HG02938 (cell line): ENCODE results near the gene PRDX2.
"Not testable (repeated sequence)": the region's sequence is repeated elsewhere in the genome, so short reads cannot be mapped to it uniquely, and the experiment has no call there.

Source experiments
- ATAC-seq: cut with Tn5 transposase; IDR thresholded peaks from one replicate; pipeline ENCODE4 v1.9.1; 2021; ENCODE audit warnings: mild to moderate bottlenecking, moderate library complexity; ENCODE audit not compliant: unreplicated experiment

Gene PRDX2

DNA sequence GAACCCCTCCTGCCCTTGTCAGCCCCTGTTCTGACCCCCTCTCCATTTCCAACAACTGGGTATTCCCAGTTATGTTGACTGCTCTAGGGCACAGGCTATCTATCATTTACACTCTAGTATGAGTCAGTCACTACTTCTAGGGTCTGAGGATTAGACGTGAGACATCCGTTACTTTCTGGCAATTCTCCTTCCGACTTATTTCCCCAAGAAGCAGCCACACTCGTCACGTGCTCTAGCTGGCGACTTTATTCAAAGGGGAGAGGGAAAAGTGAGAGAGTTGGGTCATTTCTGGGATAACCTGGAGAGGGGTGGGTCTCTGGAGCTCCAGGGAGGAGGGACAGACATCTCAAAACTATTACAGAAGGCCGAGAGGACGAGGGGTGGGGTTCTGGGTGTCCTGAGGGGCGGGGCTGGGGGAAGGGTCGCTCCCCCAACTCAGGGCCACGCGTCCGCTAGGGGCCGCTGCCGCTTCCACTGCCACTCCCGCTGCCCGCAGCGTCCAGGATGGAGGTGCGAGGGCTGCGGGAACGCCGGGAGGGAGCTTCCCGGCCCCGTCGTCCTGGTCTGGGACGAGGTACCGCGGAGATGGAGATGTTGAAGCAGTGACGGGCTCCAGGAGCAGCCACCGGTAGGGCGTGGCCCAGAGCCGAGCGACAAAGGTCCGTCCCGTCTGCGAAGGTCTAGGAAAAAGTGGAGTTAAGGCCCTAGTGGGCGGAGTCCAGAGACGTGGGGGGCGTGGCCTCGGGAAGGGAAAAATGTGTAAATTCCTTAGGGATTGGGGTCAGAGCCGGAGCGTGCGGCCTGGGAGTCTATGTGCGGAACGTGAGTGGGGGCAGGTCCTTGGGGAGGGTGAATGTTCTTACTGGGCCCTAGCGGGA is 23.9 kb upstream of the PRDX2 start:
- ATAC-seq: no peak

DNA sequence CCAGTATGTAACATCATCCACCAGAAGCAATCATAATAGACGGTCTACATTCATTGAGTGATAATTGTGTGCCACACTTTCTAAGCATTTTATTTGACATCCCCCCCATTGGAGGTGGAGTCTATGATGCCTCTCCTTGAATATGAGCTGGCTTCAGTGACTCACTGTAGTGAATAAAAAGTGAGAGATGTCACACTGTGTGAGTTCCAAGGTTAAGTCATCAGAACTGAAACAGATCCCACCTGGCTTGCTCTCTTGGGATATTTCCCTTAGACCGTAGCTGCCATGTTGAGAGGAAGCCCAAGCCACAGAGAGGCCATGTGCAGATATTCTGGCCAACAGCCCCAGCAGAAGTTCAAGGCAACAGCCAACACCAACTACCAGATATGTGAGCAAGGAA is 20.2 kb upstream of the PRDX2 start:
- no peak for ATAC-seq

DNA sequence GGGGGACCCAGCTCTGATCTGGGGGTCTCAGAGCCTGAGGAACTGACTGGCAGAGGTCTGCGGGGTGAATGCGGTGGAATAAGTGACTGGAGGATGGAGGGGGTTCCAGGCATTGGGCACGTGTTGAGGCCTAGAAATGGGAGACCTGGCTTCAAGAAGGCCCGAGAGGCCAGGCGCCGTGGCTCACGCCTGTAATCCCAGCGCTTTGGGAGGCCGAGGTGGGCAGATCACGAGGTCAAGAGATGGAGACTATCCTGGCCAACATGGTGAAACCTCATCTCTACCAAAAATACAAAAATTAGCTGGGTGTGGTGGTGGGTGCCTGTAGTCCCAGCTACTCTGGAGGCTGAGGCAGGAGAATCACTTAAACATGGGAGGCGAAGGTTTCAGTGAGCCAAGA is 16.2 kb upstream of the PRDX2 start:
- ATAC-seq: not testable (repeated sequence)

DNA sequence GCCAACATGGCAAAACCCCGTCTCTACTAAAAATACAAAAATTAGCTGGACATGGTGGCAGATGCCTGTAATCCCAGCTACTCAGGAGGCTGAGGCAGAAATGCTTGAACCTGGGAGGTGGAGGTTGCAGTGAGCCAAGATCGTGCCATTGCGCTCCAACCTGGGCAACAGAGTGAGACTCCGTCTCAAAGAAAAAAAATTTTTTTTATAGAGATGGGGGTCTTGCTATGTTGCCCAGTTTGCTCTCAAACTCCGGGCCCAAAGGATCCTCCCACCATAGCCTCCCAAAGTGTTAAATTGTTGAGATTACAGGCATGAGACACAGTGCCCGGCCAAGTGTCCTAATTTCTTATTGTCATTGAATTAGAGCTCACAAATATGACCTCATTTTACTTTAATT is 15.6 kb upstream of the PRDX2 start:
- ATAC-seq: not testable (repeated sequence)

DNA sequence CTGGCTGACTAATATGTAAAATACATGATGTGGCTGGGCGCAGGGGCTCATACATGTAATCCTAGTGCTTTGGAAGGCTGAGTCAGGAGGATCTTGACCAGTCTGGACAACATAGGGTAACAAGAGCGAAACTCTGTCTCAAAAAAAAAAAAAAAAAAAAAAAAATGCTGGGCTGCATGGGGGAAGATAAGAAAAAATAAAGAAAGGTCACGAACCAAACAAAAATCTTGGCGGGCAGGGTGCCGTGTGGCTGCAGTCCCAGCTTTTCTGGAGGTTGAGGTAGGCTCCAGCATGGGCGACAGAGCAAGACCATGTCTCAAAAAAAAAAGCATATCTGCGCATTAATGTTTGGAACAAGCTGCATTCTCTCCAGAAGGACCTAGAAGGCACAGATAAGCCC is 13.5 kb upstream of the PRDX2 start:
- no peak for ATAC-seq

DNA sequence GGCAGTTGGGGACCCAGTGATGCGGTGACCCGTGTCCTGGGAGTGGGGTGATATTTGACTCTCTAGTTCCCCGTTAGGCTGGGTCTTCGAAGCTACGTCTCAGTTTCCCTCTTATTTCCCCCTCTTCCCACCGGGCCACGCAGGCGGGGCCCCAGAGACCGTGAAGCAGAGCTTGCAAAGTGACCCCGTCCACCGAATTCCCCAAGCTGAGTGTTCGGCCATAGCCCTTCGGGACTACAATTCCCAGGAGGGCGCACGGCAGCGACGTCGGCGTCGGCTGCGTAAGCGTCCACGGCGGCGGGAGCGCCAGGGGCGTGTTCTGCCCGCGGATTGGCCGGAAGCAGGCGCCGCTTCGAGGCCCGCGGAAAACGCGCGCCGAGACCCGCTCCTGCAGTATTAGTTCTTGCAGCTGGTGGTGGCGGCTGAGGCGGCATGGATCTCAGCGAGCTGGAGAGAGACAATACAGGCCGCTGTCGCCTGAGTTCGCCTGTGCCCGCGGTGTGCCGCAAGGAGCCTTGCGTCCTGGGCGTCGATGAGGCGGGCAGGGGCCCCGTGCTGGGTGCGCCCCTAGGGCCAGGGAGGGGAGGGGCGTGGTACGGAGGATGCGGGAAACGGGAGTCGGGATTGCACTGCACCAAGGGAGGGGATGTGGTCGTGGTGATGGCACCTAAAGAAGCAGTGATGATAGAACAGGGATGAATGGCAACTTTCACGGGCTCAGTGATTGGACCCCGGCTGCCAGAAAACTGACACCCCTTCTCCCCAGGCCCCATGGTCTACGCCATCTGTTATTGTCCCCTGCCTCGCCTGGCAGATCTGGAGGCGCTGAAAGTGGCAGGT is 4.9 kb upstream of the PRDX2 start, which contains the start of gene RNASEH2A:
TSS of gene RNASEH2A (plus strand) at position 343 of the 840 bp plus-strand sequence. CDS start at position 433, 90 bp downstream.
- peak; percentile 74 for ATAC-seq

DNA sequence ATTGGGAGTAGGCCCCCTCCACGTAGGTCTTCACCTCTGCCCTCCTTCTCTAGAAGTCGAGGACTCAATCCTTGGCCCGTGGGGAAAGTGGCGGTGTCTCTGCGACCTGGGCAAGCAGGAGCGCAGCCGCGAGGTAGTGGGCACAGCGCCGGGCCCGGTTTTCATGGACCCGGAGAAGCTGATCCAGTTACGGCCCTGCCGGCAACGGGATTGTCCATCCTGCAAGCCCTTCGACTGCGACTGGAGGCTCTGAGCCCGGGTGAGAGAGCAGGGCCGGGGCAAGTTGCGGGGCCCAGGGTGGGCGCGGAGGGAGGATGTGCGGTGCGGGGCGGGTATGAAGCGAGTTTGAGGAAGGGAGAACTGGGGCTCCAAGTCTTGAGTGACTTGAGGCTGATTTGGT is 2.5 kb upstream of the PRDX2 start:
- ATAC-seq: no peak

DNA sequence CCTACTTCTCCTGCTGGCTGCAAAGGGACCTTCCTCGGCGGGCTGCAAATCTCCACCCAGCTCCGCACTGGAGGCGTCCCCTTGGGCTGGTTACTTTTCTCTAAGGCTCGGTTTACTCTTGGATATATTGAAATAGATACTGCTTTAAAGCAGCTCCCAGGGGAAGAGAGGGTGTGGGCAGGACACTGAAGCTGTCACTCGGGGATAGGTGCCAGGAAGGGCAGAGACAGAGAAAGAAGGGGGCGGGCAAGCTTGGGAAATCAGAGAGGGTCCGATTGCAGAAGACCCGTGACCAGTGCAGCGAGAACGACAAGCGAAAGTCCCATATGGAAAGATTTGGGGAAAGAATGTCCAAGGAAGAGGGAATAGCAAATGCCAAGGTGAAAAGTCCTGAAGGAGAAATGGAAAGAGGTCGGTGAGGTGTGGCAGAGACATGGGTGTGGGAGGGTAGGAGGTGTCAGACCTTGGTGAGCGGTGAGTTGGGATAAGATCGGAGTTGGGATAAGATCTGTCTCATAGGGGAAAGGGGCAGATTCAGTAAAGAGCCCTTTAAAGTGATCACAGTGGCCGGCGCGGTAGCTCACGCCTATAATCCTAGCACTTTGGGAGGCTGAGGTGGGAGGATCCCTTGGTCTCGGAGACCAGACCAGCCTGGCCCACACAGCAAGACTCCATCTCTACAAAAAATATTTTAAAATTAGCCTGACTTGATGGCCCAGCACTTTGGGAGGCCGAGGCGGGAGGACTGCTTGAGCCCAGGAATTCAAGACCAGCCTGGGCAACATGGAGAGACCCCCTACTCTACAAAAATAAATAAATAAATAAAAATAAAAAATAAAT is 887 bp upstream of the PRDX2 start:
- no peak for ATAC-seq

DNA sequence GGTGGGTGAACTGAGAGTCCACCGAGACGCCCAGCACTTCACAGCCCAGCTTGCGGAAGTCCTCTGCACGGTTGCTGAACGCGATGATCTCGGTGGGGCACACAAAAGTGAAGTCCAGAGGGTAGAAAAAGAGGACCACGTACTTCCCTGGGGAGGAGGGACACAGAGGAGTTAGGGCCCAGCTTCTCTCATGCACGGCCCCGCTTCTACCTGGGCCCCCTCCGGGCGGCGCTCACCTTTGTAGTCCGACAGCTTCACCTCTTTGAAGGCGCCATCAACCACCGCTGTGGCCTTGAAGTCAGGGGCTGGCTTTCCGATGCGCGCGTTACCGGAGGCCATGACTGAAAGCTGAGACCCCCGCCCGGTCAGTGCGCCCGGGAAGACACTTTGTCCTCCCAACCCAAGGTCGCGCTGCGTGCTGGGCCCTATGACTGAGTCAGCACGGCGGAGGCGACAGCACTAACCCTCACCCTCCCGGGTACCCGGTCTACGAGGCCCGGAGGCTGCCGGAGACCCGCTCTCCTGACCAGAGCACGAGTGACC is 606 bp downstream of the PRDX2 start:
- no peak for ATAC-seq

- no peak for ATAC-seq
Measured at GRCh38 chr19:12800466-12800770, 1.2 kb downstream of the PRDX2 start.

DNA sequence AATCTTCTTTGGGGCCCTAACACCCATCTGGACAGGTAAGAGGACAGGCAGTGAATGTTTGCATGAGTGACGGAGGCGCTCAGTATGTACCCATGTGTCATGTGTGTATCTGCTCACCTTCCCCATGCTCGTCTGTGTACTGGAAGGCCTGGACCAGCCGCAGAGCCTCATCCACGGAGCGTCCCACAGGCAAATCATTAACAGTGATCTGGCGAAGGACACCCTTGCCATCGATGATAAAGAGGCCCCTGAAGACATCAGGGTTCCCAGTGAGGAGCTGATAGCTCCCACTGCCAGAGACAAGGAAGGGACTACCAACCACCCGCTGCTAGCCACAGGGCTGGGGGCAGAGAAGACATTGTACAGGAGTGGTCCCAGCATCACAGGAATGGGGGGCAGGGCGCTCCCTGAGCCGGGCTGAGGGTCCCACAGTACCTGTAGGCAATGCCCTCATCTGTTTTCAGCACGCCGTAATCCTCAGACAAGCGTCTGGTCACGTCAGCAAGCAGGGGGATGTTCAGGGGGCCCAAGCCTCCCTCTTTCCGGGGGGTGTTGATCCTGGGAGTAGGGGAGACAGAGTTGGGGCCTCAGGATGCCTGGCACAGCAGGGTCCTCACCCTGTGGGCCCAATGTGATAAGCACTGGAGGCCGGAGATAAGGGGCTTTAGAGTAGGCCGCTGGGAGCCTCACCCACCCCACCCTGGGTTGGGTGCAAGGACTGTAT is 1.7 kb downstream of the PRDX2 start:
- no peak for ATAC-seq

GRCh38 chr19:12797607-12798006 is 4.0 kb downstream of the PRDX2 start:
- ATAC-seq: not testable (repeated sequence)

- no peak for ATAC-seq
Measured at GRCh38 chr19:12797141-12797587, 4.4 kb downstream of the PRDX2 start.

DNA sequence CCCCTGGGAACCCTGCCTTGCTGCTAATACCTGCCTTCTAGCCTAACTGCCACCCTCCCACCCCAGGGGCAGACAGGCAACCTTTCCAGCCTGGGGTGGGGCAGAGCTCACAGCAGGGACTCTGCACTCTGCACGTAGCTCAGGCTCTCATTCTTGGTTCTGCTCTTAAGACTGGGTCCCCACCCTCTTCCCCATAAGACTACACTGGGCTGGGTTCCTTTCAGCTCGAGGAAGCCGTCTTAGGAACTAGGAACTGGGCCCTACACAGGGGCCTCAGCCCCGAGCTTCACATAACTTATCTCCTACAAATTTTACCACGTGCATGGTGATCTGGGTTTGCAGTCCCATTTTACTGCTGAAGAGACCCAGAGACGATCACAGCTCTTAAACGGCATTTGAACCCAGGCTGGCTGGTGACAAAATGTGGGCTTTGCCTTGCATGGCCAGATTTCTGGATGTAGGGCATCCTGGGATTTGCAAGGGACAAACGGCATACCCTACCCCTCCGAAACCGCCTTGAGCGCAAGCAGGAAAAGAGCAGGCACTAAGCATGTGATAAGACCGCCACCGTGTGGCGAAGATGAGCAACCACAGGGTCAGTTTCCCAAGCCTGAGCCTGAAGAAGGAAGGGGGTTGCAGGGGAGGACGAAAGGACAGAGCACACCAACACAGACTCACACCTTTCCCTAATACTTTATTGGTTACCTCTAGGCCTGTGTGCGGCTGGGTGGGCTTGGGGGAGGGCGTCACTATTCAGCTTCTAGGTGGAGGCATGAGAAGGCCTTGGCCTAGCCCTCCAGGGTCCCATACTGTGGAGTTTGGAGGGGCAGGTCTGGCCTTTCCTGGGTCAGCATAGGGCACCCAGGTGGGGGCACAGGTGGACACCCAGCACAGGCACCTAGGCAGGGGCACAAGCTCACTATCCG is 5.2 kb downstream of the PRDX2 start:
- no peak for ATAC-seq

- ATAC-seq: no peak
Measured at GRCh38 chr19:12794971-12795381, 6.6 kb downstream of the PRDX2 start.

DNA sequence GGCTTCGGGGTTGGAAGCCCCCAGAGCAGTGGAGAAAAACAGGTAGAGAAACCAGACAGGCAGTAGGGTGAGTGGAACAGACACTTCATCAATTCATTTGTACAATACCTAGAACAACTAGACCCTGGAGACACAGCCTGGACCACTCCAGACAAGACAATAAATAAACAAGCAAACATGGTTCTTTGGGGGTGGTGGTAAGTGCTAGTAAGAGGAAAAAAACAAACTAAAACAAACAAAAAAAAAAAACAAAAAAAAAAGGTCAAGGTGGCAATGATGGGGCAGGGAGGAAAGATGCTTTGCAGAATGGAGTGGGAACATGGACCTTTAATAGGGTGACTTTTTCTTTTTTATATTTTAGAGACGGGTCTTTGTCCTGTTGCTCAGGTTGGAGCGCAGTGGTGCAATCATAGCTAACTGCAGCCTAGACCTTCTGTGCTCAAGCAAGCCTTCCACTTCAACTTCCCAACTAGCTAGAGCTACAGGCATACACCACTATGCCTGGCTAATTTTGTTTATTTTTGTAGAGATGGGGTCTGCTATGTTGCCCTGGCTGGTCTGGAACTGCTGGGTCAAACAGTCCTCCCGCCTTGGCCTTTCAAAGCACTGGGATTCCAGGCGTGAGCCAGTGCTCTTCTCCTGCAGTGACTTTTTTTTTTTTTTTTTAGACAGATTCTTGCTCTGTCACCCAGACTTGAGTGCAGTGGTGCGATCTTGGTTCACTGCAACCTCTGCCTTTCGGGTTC is 7.2 kb downstream of the PRDX2 start:
- ATAC-seq: no peak

DNA sequence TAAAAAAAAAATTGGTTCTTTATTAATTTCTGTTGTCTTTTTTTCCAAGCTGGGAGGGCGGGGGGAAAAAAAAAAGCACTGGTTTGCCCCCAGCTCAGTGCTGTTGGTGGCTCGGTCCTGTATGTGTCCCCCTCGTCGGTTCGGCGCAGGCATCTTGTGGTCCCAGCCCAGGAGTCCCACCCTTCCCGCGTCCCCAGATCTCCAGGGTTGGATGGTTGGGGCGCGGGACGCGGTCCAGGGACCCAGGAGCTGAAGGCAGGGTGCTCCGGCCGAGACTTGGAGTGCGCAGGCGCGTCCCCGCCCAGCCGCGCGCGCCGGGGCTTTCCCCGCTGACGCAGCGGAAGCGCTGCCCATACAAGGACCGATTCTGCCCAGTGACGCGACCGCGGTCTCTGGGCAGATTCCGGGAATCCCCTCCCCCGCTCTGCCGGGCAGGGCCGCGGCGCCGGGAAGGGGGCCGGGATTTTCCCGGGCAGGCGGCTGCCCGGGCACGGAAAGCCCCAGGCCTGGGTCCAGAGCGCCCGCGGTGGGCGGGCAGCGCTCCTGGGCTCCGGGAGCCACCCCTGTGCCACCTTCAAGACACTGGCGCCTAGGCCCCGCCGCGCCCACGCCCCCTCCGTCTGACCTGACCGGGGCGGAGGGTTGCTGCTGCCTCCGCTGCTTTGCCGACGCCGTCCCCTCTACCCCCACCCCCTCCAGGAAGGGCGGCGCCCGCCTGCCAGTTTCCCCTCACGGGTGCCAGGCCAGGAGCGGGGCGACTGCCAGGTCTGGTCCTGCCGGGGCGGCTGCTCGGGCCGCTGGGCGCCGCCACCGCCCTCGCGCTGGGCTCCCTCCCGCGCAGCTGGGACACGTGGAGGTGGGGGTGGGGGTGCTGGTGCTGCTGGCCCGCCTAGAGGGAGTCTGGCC is 8.1 kb downstream of the PRDX2 start:
- ATAC-seq: peak; percentile 25
